GM10266 (cell line): ENCODE measurements around the gene CNPPD1.

Source experiments
- DNase-seq: peaks from one replicate; pipeline ENCODE4 v3.0.0; 2012; ENCODE audit errors: extremely low spot score
- TF ChIP-seq, protein P1 (sequence below): IDR thresholded peaks from 2 replicates; pipeline ENCODE4 v1.5.1; 2012; ENCODE audit warnings: mild to moderate bottlenecking, low read depth; ENCODE audit not compliant: control insufficient read depth, insufficient read depth; ENCODE audit errors: missing control alignments

The CNPPD1 gene

GRCh38 chr2:219161097-219161496 lies 15.6 kb downstream of the CNPPD1 start:
- DNase-seq, result no peak
- TF ChIP-seq, protein P1, sequence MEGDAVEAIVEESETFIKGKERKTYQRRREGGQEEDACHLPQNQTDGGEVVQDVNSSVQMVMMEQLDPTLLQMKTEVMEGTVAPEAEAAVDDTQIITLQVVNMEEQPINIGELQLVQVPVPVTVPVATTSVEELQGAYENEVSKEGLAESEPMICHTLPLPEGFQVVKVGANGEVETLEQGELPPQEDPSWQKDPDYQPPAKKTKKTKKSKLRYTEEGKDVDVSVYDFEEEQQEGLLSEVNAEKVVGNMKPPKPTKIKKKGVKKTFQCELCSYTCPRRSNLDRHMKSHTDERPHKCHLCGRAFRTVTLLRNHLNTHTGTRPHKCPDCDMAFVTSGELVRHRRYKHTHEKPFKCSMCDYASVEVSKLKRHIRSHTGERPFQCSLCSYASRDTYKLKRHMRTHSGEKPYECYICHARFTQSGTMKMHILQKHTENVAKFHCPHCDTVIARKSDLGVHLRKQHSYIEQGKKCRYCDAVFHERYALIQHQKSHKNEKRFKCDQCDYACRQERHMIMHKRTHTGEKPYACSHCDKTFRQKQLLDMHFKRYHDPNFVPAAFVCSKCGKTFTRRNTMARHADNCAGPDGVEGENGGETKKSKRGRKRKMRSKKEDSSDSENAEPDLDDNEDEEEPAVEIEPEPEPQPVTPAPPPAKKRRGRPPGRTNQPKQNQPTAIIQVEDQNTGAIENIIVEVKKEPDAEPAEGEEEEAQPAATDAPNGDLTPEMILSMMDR, result no peak

DNA sequence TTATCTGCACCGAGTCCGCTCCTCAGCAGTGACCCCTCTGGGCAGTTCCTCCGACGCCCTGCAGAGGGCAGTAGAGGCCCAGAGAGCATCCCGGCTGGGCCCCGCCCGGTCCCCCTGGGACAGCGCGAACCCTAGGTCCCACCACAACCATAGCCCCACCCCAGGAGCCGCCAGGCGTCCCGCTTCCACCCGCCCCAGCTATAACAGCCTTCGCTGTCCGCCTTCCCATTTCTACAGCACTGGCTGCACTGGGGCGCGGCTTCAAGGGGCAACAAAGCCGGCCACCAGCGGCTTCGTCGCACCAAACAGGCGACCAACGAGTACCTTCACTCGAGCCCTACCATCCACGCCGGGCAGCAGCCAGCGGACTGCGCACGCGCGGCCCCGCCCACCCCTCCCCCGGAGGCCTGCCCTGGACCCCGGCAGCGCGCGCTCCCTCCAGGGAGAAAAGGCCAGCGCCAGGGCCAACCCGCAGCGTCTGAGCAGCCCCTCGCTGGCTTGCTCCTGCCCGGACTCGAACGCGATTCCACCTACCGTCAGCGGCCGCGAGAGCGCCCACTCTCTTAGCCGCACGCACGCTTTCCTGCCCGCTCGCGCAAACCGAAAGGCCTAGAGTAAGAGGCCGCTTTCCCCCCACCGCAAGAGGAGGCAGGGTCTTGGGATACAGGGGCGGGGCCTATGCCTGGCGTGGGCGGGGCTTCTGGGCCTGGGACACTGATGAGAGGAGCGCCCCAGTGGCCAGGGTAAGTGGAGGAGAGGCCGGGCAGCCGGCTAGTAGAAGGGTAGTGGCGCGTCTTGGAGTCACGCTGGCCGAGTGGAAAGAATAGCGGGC lies 16.3 kb downstream of the CNPPD1 start, which contains the start of gene NHEJ1:
Gene NHEJ1, minus strand, starts transcription at position 630 of the 832 bp plus-strand sequence. CDS start 2,453 bp downstream, outside the sequence.
- TF ChIP-seq, protein P1, result peak; percentile 96

GRCh38 chr2:219159771-219160185 lies 16.9 kb downstream of the CNPPD1 start:
- DNase-seq, result peak; percentile 20

More for the DNA sequence above, 16.3 kb downstream of the CNPPD1 start, which contains the start of gene NHEJ1:
- peak; percentile 94 for DNase-seq

DNA sequence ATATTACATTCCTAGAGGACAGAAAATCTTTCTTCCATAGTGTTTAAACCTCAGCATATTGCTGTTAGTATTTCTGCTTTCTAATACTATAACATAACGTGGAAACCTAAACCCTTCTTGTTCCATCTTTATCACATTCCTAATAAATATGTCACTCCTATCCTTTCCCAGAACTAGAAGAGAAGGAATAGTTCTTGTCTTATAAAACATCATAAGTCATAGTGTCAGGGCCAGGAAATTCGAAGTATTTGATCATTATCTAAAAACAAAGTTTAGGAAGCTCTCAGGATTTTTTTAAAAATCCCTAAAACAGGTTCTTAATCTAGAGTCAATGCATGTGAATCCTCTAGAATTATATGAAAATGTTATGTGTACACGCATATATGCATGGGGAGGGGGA lies 18.1 kb downstream of the CNPPD1 start:
- no peak for DNase-seq
- TF ChIP-seq, protein P1, result no peak

More at GRCh38 chr2:219159771-219160185, 16.9 kb downstream of the CNPPD1 start:
- TF ChIP-seq, protein P1, result no peak

DNA sequence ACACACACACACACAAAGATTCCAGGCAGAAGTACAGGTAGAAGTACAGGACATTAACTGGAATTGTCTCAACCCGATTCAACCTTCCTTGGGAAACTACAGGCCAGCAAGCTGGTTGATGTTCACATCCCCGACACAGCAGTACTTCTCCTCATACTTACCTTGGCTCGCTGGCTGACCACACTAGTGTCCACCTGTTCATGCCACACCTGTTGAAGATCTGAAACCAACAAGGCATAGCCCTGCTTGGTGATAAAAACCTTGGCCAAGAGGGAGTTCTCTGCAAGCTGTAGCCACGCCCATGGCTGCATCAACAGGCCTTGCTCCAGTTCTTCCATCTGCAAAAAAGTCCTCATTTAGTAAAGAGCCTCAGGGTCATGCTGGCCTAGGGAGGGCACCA lies 18.7 kb downstream of the CNPPD1 start:
- no peak for DNase-seq
- TF ChIP-seq, protein P1, result no peak

GRCh38 chr2:219157396-219157795 lies 19.3 kb downstream of the CNPPD1 start:
- TF ChIP-seq, protein P1, result no peak
- DNase-seq, result no peak

- TF ChIP-seq, protein P1, result peak; percentile 59
- DNase-seq, result peak; percentile 66
Observed at GRCh38 chr2:219155054-219155644, 21.6 kb downstream of the CNPPD1 start.
